VCaP (cell line): ENCODE data around the gene TMEM87B.
A peak's percentile ranks its signal among the peaks of the same experiment; 100 is the strongest.

Source experiments
- H3K27ac ChIP-seq: fragments of 450-650 bp; 2 replicates; pipeline ENCODE4 v1.5.1; 2017
- TF ChIP-seq, protein P1 (sequence below): fragments of 450-650 bp; conservative IDR thresholded peaks from 2 replicates; pipeline ENCODE4 v1.5.1; 2017; ENCODE audit warnings: mild to moderate bottlenecking, moderate library complexity

TMEM87B gene

DNA sequence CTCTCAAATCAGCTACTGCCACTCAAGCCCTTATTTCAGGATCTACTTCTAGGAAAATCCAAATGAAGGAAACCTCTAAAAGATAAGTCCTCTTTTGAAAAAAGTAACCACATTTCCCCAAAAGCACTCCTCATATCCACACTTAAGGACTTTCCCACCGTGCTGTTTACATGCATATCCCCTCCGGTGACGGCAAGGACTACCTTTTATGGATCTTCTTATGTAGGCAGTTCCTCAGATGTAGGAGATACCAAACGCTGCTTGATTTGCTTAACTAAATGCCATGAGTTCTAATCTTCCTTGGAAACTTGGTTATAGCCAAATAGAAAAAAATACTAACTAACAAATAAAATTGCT, 6.9 kb upstream of the TMEM87B start:
- TF ChIP-seq, protein P1, sequence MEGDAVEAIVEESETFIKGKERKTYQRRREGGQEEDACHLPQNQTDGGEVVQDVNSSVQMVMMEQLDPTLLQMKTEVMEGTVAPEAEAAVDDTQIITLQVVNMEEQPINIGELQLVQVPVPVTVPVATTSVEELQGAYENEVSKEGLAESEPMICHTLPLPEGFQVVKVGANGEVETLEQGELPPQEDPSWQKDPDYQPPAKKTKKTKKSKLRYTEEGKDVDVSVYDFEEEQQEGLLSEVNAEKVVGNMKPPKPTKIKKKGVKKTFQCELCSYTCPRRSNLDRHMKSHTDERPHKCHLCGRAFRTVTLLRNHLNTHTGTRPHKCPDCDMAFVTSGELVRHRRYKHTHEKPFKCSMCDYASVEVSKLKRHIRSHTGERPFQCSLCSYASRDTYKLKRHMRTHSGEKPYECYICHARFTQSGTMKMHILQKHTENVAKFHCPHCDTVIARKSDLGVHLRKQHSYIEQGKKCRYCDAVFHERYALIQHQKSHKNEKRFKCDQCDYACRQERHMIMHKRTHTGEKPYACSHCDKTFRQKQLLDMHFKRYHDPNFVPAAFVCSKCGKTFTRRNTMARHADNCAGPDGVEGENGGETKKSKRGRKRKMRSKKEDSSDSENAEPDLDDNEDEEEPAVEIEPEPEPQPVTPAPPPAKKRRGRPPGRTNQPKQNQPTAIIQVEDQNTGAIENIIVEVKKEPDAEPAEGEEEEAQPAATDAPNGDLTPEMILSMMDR: no peak
- H3K27ac ChIP-seq: peak overlapping the region; percentile 41; the same call in 1 of the 2 replicates

DNA sequence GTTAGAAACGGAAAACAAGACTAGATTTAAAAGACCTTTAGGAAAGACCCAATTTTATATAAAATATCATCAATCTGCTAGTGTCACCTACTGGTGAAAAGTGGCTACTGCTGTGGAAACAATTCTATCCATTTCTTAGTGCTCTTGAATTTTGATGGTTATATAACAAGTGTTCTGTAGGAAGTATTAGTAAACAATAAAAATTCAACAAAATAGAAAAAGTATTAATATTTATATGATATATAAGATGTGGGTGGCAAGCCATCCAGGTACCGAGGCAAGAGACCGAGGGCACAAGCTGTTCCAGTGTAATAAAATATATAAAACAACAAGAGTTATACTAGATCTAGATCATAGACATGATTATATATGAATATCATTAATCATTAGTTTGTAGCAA, 6.2 kb upstream of the TMEM87B start:
- H3K27ac ChIP-seq: peak overlapping the region; percentile 41; the same call in 1 of the 2 replicates
- TF ChIP-seq, protein P1: peak; percentile 93

DNA sequence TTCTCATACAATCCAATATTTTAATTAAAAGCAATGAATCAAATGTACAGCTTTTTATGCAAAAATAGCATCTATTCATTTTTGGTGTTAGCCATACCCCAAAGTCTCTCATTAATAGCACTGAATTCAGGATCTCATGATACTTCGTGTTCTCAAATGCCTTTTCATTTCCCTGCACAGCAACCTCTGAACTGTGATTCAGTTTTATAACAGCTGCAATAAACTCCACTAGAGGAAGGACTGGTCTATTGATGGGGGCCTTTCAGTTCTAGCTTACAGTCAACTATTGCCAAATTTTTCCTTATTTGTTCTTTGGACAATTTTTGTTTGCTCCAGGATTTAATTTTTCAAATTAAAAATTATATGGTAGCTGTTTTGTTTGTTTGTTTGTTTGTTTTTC, 4.8 kb upstream of the TMEM87B start:
- TF ChIP-seq, protein P1: no peak
- H3K27ac ChIP-seq: no peak overlapping the region

DNA sequence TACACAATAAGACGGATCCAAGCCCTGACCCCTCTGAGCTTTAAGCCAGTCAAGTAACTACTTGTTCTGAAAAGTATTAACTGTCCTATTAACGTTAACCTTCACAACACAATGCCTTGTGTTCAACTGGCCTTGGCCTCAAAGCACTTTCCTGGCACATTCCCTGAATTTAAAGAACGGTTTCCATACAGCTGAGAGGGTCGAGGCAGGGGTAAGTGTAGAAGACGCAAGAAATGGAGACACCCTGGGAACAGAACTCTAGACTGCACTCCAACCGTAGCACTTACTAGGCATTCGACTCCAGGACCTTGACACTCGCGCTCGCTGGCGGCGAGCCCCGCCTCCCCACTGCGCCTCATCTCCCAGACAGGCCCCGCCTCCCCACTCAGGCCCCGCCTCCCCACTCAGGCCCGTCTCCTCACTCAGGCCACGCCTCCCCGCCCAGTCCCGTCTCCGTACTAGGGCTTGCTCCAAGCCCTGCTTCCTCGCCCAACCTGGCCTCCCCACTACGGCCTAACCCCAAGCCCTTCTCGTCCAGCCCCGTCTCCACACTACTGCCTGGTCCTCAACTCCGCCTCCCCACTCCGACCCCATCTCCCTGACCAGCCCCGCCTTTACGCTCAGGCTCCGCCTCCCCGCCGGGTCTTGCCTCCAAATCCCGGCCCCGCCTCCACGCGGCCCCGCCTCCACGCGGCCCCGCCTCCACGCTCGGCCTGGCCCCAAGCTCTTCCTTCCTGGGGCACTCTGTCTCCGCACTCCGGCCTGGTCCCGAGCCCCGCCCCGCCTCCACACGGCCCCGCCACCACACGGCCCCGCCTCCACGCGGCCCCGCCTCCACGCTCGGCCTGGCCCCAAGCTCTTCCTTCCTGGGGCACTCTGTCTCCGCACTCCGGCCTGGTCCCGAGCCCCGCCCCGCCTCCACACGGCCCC, 887 bp upstream of the TMEM87B start:
- TF ChIP-seq, protein P1: no peak
- H3K27ac ChIP-seq: peak overlapping the region; percentile 48

DNA sequence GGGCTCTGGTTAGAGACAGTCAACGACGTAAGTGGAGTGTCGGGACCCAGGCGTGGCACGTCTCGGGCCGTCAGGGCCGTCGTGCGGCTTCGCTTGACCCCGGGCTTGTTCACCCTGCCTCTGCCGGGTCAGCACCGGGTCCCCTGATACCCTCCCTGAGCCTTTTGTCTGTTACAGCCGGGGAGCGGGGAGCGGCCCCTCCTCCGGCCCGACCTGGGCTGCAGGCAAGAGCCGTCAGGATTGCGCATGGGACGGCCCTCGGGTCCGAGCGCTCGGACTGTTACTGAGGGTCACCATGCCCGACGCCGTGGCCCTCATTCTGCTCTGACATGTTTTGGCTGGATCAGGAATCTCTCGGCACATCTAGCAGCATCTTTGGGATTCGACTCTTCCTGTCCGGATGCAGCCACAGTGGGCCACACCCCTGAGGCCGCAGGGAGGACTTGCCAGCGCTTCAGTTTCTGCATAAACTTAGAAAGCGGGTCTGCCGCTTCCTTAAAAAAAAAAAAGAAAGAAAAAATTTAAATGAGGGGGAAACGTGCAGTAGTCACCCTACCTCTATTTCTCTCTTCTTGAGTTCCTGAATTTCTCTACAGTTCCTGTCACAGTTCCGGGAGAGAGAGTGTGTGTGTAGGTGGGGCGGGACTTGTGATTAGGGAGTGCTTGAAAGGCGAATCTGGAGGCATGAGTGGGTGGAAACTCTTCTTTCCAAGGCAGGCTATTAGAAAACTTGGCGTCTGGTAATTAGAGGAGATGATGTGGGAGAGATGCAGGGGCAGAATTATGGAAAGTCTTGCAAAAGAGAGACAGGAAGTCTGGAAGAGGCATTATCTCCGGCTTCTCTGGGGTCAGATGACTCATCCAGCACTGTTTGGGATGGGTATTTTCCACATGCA, 909 bp downstream of the TMEM87B start:
- H3K27ac ChIP-seq: peak overlapping the region; percentile 93
- TF ChIP-seq, protein P1: no peak

DNA sequence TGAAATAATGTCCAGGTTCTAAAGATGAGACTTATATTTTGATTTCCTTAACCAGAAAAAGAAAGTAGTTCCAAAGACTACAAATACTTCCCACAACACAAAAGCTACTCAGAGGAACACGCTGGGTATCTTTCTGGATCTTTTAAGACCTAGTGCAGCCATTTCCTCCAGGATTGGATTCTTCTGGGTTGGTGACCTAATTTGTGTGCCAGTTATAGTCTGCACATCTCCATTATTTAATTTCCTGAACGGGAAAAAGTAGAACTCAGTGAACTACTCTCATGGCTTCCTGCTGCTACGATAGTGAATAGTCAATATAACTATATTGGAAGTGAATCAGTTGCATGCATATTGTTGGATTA, 1.5 kb downstream of the TMEM87B start:
- peak overlapping the region; percentile 93 for H3K27ac ChIP-seq
- TF ChIP-seq, protein P1: no peak

DNA sequence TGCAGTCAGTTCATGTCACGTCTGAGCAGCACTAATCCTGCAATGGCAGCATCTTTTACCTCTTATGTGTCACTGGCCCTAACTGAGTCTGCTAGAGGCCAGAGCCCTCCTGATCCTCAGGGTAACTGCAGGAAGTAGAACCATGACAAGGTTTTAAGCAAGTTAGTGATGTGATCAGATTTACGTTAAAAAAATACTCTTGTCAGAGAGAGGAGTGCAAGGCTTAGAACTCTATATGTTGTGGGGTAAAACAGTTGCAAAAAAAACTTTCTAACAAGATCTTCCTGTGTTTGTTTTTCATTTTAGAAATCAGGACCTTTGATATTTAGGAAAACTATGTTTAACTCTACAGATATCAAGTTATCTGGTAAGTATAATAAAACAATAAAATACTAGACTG, 4.6 kb downstream of the TMEM87B start:
- TF ChIP-seq, protein P1: no peak
- no peak overlapping the region for H3K27ac ChIP-seq
